HG03460 (cell line): Measurements from ENCODE around the gene LTO1.
"Not testable (repeated sequence)": the region's sequence is repeated elsewhere in the genome, so short reads cannot be mapped to it uniquely, and the experiment has no call there.

Experiments used
- ATAC-seq: cut with Tn5 transposase; IDR thresholded peaks from one replicate; pipeline ENCODE4 v1.9.1; 2021; ENCODE audit not compliant: unreplicated experiment

LTO1 gene

DNA sequence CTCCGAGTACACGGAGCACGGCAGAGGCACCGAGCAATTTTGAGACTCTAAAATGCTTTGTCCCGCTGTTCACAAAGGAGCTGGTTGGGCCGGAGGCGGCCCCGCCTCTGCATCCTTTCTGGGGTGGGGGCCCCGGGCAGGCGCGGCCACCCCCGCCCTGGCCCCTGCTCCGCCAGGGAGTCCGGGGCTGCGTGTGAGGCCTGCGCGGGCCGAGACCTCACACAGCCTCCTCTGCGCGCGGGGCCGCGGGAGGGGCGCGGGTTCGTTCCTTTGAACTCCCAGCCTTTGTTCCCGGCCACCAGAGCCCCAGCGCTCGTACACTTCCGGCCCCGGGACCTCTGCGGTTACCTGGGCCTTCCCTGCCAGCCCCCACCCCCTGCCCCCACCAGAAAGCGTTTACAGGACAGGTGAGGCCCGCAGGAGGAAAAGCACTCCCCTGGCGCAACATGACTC, 27.1 kb upstream of the LTO1 start:
- ATAC-seq: no peak

DNA sequence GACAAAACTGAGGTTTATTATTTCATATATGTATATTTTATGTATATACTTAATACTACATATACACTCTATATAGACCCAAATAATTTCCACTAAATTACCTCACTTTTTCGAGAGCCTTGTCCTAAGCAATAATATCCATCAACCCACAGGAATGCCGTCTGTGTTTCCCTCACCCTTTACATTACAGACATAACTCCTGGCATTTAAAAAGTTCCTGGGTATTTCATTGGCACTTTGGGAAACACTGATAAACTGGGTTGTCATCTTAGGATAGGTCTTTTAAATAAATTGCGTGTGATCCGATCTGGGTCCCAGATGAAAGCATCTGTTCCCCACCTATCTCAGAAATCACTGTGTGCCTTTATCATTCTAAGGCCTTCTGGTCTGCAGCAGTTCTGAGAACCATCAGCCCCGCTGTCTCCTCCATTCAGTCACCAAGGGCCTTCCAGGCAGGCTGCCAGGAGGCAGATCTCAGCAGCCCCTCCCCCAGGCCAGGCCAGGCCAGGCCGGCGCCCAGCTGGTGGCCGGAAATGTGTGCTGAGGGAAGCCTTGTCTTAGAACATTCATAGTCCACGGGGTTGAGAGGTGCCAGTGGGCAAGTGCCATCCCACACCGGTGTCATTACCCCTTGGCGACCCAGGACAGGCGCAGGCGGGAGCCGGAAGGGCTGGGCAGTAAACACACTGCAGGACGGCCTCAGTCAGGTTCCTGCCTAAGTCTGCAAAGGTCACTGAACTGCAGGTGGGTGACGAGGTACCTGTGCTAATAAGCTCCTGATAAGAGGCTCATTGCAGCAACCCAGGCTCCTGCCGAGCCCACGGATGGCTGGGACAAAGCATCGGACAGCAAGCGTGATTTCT, 25.4 kb upstream of the LTO1 start:
- no peak for ATAC-seq

DNA sequence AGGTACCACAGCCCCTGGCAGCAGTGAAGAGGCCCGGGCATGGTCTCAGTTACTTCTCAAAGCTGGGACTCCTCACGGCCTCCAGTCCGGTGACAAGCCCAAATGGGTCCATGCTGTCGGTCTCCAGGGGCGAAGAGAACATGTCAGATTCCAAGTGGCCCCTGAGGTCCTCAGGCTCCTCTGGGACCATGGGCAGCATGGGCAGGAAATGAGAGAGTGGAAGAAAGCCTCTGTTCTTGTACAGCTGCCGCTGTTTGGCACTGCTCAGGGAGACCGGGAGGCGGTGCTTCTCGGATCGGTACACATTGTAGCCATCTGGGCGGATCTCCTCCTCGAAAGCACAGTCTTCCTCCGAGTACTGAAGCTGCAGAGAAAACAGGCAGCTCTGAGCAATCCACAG, 24.1 kb upstream of the LTO1 start:
- ATAC-seq: no peak

DNA sequence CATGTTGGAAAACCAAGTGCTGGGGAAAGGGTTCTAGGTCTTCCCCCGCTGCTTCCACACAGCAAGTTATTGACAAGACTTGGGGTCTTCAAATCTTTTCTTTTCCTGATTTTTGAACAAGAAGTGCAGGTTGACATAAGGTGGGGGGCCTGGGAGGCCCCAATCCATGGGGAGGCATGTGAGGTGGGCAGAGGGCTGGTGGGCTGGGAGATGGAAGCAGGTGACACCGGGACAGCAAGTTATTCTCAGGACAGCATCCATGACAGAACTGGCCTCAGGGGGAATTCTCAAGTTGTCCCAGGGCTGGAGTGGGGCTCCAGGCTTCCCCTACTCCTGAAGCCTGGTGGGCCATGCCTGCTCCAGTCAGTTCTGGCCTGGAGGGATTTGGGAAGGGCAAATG, 23.2 kb upstream of the LTO1 start:
- no peak for ATAC-seq

DNA sequence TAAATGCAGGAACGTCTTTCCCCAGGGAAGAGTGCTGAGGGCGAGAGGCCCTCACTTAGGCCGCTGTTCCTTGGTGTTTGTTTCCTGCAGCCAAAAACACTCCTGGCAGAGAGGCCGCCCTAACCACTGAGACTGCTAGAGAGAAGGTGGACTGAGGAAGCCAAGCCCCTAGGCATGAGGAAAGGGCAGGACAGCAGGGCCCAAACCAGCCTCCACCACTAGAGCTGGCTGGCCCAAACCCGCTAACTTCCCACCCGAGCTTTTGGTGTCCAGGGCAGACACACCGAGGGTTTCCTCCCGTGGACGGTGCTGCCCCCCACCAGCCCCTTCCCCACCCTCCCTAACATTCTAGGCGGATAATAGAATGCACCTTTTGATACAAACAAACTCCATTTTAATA, 22.7 kb upstream of the LTO1 start:
- ATAC-seq: no peak

DNA sequence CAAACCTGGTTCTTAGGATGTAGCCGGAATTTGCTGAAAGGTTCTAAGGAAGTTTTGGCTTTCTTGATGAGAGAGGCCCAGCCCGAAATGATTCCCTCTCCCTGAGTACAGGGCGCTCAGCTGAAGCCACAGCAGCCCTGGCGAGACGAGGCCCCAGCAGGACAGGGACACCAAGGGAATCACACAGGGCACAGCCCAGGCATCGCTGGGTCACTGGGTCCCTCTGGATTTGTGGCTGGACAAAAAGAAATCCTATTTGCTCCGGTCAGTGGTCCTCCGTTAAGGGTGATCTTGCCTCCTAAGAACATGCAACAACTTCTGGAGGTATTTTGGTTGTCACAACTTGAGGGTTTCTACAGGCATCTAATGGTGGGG, 22.3 kb upstream of the LTO1 start:
- ATAC-seq: no peak

DNA sequence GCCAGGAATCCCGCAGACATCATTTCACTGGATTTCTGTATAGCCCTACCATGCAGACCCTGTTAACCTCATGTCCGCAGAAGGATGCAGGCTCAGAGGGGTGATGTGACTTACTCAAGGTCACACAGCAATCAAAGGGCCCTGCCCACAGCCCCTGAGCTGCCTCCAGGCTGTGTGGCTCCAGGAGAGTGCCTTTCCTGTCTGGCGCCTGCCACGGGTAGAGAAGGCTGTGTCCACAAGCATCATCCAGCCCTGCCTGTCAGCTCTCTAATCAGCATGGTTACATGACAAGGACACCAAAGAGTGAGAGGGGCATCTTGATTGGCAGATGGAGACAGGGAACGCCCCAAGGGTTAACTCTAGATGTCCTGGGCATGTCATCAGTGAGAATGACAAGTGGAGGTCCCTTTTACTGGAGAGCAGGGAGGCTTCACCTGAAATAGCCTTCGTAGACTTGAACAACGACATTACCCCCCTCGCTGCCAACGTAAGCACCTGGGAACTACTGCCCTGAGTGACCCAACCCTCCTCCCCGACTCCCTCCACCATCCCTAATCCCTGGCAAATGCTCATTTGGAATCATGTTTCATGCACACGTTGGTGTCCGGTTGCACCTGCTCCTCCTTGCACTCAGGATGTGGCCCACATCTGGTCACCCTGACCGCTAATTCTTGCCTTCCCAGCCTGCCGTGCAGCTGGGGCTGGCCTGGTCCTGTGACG, 21.8 kb upstream of the LTO1 start:
- ATAC-seq: no peak

DNA sequence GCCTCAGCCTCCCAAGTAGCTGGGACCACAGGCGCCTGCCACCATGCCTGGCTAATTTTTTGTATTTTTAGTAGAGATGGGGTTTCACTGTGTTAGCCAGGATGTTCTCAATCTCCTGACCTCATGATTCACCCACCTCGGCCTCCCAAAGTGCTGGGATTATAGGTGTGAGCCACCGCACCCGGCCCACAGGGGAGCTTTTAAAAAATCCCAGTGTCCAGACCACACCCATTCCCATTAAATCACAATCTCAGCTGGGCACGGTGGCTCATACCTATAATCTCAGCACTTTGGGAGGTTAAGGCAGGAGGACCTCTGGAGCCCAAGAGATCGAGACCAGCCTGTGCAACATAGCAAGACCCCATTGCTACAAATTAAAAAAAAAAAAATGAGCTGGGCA, 20.8 kb upstream of the LTO1 start:
- not testable (repeated sequence) for ATAC-seq

DNA sequence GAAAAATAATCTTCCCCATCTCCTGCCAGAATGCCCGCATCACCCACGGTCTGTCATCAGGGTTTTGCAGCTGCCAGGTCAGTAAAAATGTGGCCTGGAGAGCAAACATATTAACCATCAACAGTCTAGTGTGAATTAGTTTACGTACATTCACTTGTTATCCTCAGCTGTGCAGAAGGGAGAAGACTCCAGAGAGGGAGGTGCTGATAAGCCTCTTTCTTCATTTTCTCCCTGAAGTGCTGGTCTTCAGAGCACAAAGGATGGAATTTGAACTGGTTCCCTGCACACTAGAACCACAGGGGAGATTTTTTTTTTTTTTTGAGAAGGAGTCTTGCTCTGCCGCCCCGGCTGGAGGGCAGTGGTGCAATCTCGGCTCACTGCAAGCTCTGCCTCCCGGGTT, 20.4 kb upstream of the LTO1 start:
- no peak for ATAC-seq

DNA sequence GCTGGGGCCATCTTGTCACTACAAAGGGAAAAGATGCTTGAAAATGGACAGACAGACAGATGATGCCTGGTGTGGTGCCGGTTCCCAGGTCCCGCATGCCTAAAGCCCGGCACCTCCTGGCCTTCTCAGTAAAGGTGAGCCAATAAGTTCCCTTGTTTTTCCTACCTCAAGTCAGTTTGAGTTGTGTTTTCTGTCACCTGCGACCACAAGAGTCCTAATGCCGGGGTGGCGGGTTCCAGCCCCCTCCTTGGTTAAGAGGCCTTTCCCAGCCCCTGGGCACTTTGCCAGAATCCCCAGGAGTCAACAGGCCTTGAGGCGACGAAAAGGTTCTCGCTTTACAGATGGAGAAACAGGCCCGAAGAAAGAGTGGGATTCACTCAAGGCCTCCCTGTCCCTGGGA, 19.6 kb upstream of the LTO1 start:
- ATAC-seq: no peak

DNA sequence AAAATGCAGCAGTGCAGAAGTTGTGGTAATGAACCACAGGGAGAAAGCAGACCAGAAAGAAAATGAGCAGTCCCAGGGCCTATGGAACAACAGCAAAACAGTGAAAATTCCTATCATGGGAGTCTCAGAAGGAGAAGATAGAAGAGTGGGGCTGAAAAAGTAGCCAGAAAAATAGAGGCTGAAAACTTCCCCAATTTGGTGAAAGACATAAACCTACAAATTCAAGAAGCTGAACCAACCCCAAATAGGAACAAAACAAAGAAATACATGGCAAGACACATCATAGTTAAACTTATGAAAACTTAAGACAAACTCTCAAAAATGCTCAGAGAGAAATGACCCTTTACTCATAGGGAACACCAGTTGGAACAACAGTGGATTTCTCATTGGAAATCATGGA, 17.3 kb upstream of the LTO1 start:
- no peak for ATAC-seq

DNA sequence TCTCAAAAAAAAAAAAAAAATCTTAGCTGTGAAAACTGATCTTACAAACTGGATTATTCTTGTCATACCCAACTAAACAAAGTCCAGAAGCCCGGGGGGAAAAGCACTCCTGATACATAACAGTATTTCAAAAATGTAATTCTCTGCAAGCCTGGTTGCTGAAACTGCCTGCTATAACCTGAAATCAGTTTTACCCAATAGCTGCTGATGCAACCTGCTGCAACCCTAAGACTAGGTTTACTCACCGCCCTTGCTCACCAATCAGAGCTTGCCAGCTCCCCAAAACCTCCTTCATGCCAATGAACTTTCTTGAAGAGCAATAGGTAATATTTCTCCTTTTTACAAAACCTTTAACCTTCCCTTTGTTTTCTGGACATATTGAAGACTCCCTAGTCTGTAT, 16.3 kb upstream of the LTO1 start:
- no peak for ATAC-seq

DNA sequence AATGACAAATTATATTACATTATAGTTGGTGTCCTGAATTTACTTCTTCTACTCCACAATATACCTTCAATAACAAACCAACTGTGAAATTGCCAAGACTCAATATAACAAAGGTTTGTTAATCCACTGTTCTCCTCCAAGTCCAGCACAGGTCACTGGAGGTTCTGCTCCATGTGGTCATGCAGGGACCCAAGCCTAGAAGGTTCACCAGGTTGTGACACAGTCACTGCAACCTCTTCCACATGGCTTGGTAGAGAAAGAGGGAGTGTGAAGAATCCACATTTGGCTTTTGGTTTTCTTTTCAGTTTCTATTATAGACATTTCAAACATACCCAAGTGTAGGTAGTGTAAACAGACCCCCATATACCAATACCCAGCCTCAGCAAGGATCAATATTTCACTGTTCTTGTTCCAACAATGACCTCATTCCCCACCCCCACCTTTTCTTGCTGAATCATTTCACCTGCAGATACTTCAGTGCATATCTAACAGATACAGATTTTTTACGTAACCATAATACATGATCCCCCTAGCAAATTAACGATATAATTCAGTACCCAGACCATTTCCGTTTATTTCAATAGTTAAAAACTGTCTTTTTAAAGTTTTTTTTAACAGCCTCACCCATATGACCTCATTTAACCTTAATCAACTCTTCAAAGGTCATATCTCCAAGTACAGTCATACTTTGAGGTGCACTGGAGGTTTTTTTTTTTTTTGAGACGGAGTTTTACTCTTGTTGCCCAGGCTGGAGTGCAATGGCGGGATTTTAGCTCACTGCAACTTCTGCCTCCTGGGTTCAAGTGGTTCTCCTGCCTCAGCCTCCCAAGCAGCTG, 14.5 kb upstream of the LTO1 start:
- no peak for ATAC-seq

DNA sequence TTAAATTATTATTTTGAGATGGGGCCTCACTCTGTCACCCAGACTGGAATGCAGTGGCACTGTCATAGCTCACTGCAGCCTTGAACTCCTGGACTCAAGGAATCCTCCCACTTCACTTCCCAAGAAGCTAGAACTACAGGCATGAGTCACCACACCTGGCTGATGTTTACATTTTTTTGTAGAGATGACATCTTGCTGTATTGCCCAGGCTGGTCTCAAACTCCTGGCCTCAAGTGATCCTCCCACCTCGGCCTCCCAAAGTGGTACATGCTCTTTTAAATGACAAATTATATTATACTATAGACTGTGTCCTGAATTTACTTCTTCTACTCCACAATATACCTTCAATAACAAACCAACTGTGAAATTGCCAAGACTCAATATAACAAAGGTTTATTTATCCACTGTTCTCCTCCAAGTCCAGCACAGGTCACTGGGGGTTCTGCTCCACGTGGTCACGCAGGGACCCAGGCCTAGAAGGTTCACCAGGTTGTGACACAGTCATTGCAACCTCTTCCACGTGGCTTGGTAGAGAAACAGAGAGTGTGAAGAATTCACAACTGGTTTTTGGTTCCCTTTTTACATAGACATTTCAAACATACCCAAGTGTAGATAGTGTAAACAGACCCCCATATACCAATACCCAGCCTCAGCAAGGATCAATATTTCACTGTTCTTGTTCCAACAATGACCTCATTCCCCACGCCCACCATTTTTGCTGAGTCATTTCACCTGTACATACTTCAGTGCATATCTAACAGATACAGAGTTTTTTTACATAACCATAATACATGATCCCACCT, 13.0 kb upstream of the LTO1 start:
- ATAC-seq: not testable (repeated sequence)

DNA sequence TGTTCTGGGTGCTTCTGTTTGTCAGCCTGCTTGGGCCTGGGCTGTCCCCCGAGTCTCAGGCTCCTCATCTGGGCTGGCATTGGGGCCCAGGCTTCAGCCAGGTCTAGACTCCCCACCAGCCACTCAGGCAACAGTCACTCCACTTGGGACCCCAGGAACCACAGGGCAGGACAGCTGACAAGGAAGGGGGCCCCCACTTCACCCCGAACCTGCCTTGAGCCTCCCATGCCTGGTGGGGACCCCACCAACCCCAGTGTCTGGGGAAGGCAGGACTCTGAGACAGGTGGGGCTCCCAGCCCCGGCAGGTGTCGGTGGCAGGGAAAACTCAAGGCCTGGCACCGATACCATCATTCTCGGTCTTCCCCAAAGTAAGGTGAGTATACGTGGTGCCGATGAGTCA, 11.7 kb upstream of the LTO1 start:
- no peak for ATAC-seq

DNA sequence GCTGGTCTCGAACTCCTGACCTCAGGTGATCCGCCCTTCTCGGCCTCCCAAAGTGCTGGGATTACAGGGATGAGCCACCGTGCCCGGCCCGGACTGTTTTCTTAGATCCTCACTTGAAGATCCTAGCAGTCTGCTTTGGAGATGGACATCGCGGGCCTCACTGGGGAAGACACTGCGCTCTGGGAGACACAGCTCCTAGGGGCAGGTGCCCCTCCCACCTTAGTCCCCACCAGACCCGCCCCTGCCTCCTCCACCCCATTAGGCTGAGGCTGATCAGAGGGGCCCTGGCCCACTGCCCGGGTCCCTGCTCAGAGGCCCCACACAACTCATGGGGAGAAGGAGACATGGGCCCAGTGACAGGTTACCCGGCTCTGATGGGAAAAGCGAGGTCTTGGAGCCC, 11.3 kb upstream of the LTO1 start:
- no peak for ATAC-seq

DNA sequence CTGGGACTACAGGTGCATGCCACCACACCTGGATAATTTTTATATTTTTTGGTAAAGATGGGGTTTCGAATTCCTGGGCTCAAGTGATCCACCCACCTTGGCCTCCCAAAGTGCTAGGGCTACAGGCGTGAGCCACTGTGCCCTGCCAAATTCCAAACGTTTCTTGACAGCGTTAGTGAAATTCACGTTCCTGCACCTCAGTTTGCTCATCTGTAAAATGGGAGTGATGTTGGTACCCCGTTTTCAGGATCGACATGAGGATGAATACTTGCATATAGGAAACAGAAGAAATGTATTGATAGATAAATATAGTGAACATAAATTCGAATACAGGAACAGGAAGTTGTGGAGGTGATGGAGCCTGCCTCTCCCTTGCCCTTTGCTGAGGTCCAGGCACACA, 10.2 kb upstream of the LTO1 start:
- ATAC-seq: no peak

DNA sequence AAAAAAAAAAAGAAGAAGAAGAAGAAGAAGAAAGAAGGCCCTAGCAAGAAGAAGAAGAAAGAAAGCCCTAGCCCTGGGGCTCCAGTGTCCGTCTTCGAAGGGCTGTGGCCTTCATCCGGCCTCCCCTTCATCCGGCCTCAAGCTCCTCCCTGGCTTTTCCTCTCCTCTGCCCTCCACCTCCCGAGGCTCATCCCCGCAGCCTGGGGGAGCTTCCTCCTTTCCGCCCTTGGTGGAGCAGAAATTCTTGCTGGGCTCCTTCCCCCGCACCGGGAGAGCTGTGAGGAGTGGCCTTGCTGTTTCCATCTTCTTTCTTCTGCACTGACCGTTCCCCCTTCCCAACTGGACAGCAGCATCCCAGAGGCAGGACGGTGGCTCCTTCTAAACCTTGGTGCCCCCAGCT, 9.5 kb upstream of the LTO1 start:
- ATAC-seq: no peak

DNA sequence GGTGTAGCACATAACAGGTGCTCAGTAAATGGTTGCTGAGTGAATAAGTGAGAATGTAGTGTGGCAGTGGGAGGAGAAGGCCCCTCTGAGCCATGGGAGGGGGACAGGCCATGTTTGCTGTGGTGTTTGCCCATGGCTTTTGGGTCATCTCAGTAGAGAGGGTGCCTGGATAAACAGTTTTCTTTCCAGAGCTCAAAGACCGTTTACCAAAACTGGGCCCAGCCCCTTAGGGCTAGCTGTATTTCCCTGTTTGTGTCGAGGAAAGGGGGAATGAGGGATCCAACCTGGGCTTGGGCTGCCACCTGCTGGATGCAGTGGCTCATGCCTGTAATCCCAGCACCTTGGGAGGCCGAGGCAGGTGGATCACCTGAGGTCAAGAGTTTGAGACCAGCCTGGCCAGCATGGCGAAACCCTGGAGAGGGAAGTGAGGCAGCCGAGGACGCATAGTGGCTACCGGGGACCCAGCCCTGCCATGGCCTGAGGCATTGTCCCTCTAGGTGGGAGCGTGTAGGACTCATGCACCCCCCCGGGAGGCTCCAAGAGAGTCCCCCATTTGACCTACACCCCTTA, 8.7 kb upstream of the LTO1 start:
- ATAC-seq: no peak

DNA sequence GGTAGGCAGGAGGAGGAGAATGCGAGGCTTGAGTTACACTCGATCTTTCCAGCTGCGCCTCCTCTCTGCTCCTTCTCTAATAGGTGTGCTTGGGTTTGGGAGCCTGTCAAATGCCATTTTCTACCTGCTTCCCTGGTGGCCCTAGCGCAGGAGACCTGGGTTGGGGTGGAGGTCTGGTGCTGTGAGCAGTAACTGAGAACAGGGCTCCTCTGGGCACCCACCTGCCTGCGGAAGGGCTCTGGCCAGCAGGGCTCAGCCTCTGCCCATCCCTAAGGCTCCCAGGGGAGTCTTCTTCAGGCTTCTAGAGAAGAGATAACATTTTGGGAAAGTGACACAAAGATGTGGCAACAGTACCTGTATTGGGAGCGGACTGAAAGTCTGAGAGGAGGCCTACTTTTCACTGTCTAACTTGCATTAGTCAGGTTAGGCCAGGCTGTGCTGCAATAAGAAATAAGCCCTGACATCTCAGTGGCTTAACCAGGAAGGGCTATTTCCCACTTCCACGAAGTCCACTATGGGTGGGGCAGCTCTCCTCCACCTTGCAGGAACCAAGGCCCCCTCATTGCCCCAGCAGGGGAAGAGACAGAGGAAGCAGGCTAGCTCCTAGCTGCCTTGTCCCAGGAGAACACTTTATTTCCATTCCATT, 7.7 kb upstream of the LTO1 start:
- ATAC-seq: no peak
